ENCODE data around the gene SPECC1. TPM values are rescaled to one million over a fixed set of nuclear protein-coding genes. Genes with fewer than 3 reads are reported as not detected.

The SPECC1 gene
- total RNA-seq, 1 donor from 2014 or later = 93.1 TPM

DNA sequence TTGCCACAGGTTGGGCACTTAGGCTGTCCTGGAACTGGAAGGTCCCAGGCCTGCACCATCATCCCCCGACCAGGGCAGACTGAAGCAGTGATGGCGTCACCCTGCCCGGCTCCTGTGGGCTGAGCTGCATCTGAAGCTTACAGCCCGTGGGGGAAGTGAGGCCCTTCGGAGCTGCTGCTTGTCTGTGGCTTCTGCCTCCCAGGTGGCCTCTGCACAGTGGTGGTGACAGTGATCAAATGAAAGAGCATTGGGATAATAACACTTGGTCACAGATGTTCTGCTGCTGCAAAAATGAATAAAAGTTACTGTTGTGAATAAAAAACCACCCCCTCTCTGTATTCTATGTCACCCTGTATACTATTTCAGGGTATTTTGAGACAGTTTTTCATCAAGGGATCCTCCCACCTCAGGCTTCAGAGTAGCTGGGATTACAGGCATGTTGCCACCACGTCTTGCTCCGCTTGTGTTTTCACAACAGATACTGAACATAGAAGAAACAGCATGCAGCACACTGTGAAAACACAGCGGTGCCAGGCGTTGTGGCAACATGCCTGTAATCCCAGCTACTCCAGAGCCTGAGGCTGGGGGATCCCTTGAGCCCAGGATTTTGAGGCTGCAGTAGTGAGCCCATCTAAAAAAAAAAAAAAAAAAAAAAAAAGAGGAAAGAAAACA is 293.2 kb downstream of the SPECC1 start:
- Mint-ChIP-seq H3K4me1 (peaks cover 22% of the 10 kb centered on the region), H3K4me3 (no peak overlapping the region), H3K27me3 (ENCODE audit: insufficient read depth, low read depth) (no peaks in the 10 kb centered on the region), H3K27ac (peak overlapping the region; percentile 87), H3K36me3 (peaks cover 34% of the 10 kb centered on the region), H3K9me3 (peaks cover 23% of the 10 kb centered on the region)
- H3K4me2 ChIP-seq = no peak overlapping the region
- no peak overlapping the region for H2AFZ ChIP-seq (replicated peaks)
- H3K4me1 ChIP-seq = no peaks in the 10 kb centered on the region
- H3K4me3 ChIP-seq = no peak overlapping the region
- no peak overlapping the region for H3K27ac ChIP-seq
- no peaks in the 10 kb centered on the region for H4K20me1 ChIP-seq (ENCODE audit: low read depth)
- DNase-seq (ENCODE audit: low spot score) = no peak
- peaks cover 19% of the 10 kb centered on the region for H3K36me3 ChIP-seq
- H3K9me3 ChIP-seq (ENCODE audit: low read depth) = peaks cover 7% of the 10 kb centered on the region
- H3K9ac ChIP-seq = no peak overlapping the region
- no peaks in the 10 kb centered on the region for H3K79me2 ChIP-seq (ENCODE audit: low read depth)
- H3F3A ChIP-seq (ENCODE audit: low read depth) = no peaks in the 10 kb centered on the region
- H3K27me3 ChIP-seq = no peaks in the 10 kb centered on the region
- TF ChIP-seq EZH2 (IDR thresholded peaks at IDR 0.05) (no peak), EZH2phosphoT487 (IDR thresholded peaks at IDR 0.05) (no peak)
- TF ChIP-seq, protein P1, sequence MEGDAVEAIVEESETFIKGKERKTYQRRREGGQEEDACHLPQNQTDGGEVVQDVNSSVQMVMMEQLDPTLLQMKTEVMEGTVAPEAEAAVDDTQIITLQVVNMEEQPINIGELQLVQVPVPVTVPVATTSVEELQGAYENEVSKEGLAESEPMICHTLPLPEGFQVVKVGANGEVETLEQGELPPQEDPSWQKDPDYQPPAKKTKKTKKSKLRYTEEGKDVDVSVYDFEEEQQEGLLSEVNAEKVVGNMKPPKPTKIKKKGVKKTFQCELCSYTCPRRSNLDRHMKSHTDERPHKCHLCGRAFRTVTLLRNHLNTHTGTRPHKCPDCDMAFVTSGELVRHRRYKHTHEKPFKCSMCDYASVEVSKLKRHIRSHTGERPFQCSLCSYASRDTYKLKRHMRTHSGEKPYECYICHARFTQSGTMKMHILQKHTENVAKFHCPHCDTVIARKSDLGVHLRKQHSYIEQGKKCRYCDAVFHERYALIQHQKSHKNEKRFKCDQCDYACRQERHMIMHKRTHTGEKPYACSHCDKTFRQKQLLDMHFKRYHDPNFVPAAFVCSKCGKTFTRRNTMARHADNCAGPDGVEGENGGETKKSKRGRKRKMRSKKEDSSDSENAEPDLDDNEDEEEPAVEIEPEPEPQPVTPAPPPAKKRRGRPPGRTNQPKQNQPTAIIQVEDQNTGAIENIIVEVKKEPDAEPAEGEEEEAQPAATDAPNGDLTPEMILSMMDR (IDR thresholded peaks at IDR 0.05) = no peak

DNA sequence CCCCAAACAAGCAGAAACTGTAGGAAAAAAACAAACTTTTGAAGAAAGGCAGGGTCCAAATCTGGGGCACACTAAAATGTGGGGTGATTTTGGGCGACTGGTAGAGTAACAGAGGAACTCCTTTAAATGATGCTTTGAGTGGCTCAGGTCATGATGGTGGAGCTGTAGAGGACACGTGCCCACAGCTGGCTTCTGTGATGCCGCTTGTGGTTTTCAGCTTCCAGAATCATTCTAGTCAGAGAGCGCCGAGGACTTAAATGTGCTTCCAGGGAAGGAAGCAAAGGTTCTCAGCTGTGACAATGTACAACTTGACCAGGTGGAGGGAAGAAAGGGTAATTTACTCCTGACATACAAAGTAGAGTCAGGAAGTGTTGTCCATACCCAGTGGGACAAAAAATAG is 295.8 kb downstream of the SPECC1 start:
- Histone ChIP-seq H3K27me3 (no peaks in the 10 kb centered on the region), H3K4me1 (no peaks in the 10 kb centered on the region), H3K4me2 (no peak overlapping the region), H3K36me3 (peaks cover 24% of the 10 kb centered on the region), H4K20me1 (ENCODE audit: low read depth) (no peaks in the 10 kb centered on the region), H3K79me2 (ENCODE audit: low read depth) (no peaks in the 10 kb centered on the region), H3K27ac (no peak overlapping the region), H3F3A (ENCODE audit: low read depth) (no peaks in the 10 kb centered on the region), H3K4me3 (no peak overlapping the region), H3K9ac (no peak overlapping the region), H3K9me3 (ENCODE audit: low read depth) (peaks cover 11% of the 10 kb centered on the region), H2AFZ (replicated peaks) (no peak overlapping the region)
- Mint-ChIP-seq H3K36me3 (peaks cover 47% of the 10 kb centered on the region), H3K4me3 (no peak overlapping the region), H3K9me3 (peaks cover 38% of the 10 kb centered on the region), H3K27ac (no peak overlapping the region), H3K27me3 (ENCODE audit: insufficient read depth, low read depth) (no peaks in the 10 kb centered on the region), H3K4me1 (peaks cover 18% of the 10 kb centered on the region)
- no peak for DNase-seq (ENCODE audit: low spot score)
- TF ChIP-seq, protein P1 (IDR thresholded peaks at IDR 0.05) = no peak
- no peak for TF ChIP-seq EZH2 (IDR thresholded peaks at IDR 0.05)
- no peak for TF ChIP-seq EZH2phosphoT487 (IDR thresholded peaks at IDR 0.05)

- H3K79me2 ChIP-seq (ENCODE audit: low read depth) = no peaks in the 10 kb centered on the region
- no peaks in the 10 kb centered on the region for H4K20me1 ChIP-seq (ENCODE audit: low read depth)
- H3K9me3 Mint-ChIP-seq = peaks cover 41% of the 10 kb centered on the region
- H3K4me2 ChIP-seq = no peak overlapping the region
- H3K9ac ChIP-seq = no peak overlapping the region
- no peaks in the 10 kb centered on the region for H3K27me3 Mint-ChIP-seq (ENCODE audit: insufficient read depth, low read depth)
- peaks cover 24% of the 10 kb centered on the region for H3K36me3 ChIP-seq
- TF ChIP-seq EZH2phosphoT487 (IDR thresholded peaks at IDR 0.05) = no peak
- TF ChIP-seq EZH2 (IDR thresholded peaks at IDR 0.05) = no peak
- TF ChIP-seq, protein P1 (IDR thresholded peaks at IDR 0.05) = no peak
- H3K9me3 ChIP-seq (ENCODE audit: low read depth) = peaks cover 11% of the 10 kb centered on the region
- H3K4me1 ChIP-seq = no peaks in the 10 kb centered on the region
- peaks cover 49% of the 10 kb centered on the region for H3K36me3 Mint-ChIP-seq
- no peak overlapping the region for H2AFZ ChIP-seq (replicated peaks)
- no peak overlapping the region for H3K27ac ChIP-seq
- no peak overlapping the region for H3K4me3 ChIP-seq
- DNase-seq (ENCODE audit: low spot score) = no peak
- H3K27me3 ChIP-seq = no peaks in the 10 kb centered on the region
- no peak overlapping the region for H3K4me3 Mint-ChIP-seq
- H3F3A ChIP-seq (ENCODE audit: low read depth) = no peaks in the 10 kb centered on the region
- no peak overlapping the region for H3K27ac Mint-ChIP-seq
- peaks cover 3% of the 10 kb centered on the region for H3K4me1 Mint-ChIP-seq
Measured at GRCh38 chr17:20306924-20307323, 297.8 kb downstream of the SPECC1 start.
